ENCODE results near the gene HOXB2.

GRCh38 chr17:48570325-48571023 is 25.6 kb upstream of the HOXB2 start:
- TF ChIP-seq POLR2AphosphoS5 (IDR thresholded peaks at IDR 0.05; ENCODE audit: low read depth, low read length), result no peak
- TF ChIP-seq POLR2A (IDR thresholded peaks at IDR 0.05; ENCODE audit: low read depth, low read length), result no peak
